Caco-2 (cell line): Measurements from ENCODE around the gene HTR2C. TPM values are rescaled to one million over a fixed set of nuclear protein-coding genes. Genes with fewer than 3 reads are reported as not detected.

ENCODE experiments used
- BruUV-seq: library from RNA; stranded (reverse); fragments of 400-500 nt; replicated peaks from 2 replicates; lab custom pipeline; 2021; lab: Mats Ljungman, UMichigan
- CTCF ChIA-PET: fragments of 300-600 bp; sonication (Branson Sonifier 250); formaldehyde crosslinking; loops from one replicate; lab custom pipeline; 2022; ENCODE audit warnings: antibody characterized with exemption; lab: Charles Lee
- POLR2A ChIA-PET: fragments of 300-600 bp; sonication (Branson Sonifier 250); formaldehyde crosslinking; loops from one replicate; lab custom pipeline; 2022; ENCODE audit warnings: antibody characterized with exemption; lab: Charles Lee
- DNase-seq, 2 experiments: peaks; one replicate each; pipeline versions ENCODE4 v3.0.0 to v3.0.0-alpha.2; 2020 to 2022
- H3K27me3 ChIP-seq: replicated peaks from 2 replicates; pipeline ENCODE4 v1.6.0; 2011; ENCODE audit warnings: low read length; ENCODE audit not compliant: control insufficient read depth, insufficient read depth
- H3K36me3 ChIP-seq: 2 replicates; pipeline ENCODE4 v1.5.1; 2011; ENCODE audit warnings: low read length; ENCODE audit not compliant: control insufficient read depth, insufficient read depth
- H3K4me1 ChIP-seq: fragments of 250-450 bp; sonication (Bioruptor Pico); 2 replicates; pipeline ENCODE4 v1.5.1; 2020; ENCODE audit warnings: mild to moderate bottlenecking
- H3K4me3 ChIP-seq: 2 replicates; pipeline ENCODE4 v1.5.1; 2011; ENCODE audit warnings: low read depth, mild to moderate bottlenecking, control low read depth, low read length
- H3K9me3 ChIP-seq: fragments of 250-450 bp; sonication (Bioruptor Pico); 2 replicates; pipeline ENCODE4 v1.5.1; 2020; ENCODE audit warnings: mild to moderate bottlenecking, moderate library complexity
- H3K27ac Mint-ChIP-seq: one replicate; pipeline ENCODE4 v1.8.0; 2022; ENCODE audit warnings: mixed read lengths; ENCODE audit not compliant: unreplicated experiment
- H3K27me3 Mint-ChIP-seq: one replicate; pipeline ENCODE4 v1.8.0; 2022; ENCODE audit warnings: mixed read lengths; ENCODE audit not compliant: insufficient read depth, unreplicated experiment
- H3K36me3 Mint-ChIP-seq: one replicate; pipeline ENCODE4 v1.8.0; 2022; ENCODE audit warnings: mild to moderate bottlenecking, mixed read lengths; ENCODE audit not compliant: insufficient read depth, unreplicated experiment
- H3K4me1 Mint-ChIP-seq: one replicate; pipeline ENCODE4 v1.8.0; 2022; ENCODE audit warnings: low read depth, mixed read lengths; ENCODE audit not compliant: unreplicated experiment
- H3K4me3 Mint-ChIP-seq: one replicate; pipeline ENCODE4 v1.8.0; 2022; ENCODE audit warnings: mild to moderate bottlenecking, moderate library complexity, mixed read lengths; ENCODE audit not compliant: unreplicated experiment
- H3K9me3 Mint-ChIP-seq: one replicate; pipeline ENCODE4 v1.8.0; 2022; ENCODE audit warnings: mixed read lengths; ENCODE audit not compliant: unreplicated experiment
- CTCF ChIP-seq, 2 experiments: fragments of 200-600 bp in 1 of 2; IDR thresholded peaks; 1 replicate in 1 of 2; 2 replicates in 1 of 2; pipeline versions ENCODE4 v1.5.1 to v1.8.0; 2011 to 2022; ENCODE audit warnings: antibody characterized with exemption in 1 of 2, control low read depth in 1 of 2, inconsistent platforms in 1 of 2, low read depth in 1 of 2, low read length in 1 of 2, mild to moderate bottlenecking in 1 of 2, moderate library complexity in 1 of 2; ENCODE audit not compliant: insufficient read depth in 1 of 2, severe bottlenecking in 1 of 2, unreplicated experiment in 1 of 2
- intact Hi-C: fragments of 100-400 bp; cut with micrococcal nuclease; formaldehyde crosslinking; loops from one replicate; pipeline ENCODE4 v1.10.0; 2022; ENCODE audit not compliant: unreplicated experiment
- total RNA-seq: library from RNA; stranded (reverse); gene quantifications from 2 replicates; pipeline ENCODE4 v1.2.3, GENCODE V29; 2022

Gene HTR2C
- total RNA-seq, 1 experiment from 2014 or later, result not detected

GRCh38 chrX:114582264-114582632, 1.6 kb upstream of the HTR2C start:
- intact Hi-C loops, result no loop called here
- Mint-ChIP-seq H3K4me3 (no peak overlapping the region), H3K36me3 (no peaks in the 10 kb centered on the region), H3K9me3 (peaks cover 10% of the 10 kb centered on the region), H3K27me3 (no peaks in the 10 kb centered on the region), H3K27ac (no peak overlapping the region), H3K4me1 (no peaks in the 10 kb centered on the region)
- BruUV-seq, result no TSS peak
- Histone ChIP-seq H3K4me1 (no peaks in the 10 kb centered on the region), H3K27me3 (no peaks in the 10 kb centered on the region), H3K36me3 (no peaks in the 10 kb centered on the region), H3K9me3 (no peaks in the 10 kb centered on the region), H3K4me3 (no peak overlapping the region)
- ChIA-PET CTCF (no interaction called here), POLR2A (no interaction called here)
- no peak for TF ChIP-seq CTCF (IDR thresholded peaks at IDR 0.05; ENCODE audit: insufficient read depth in 1 of 2, low read depth in 1 of 2, low read length in 1 of 2, severe bottlenecking in 1 of 2, unreplicated experiment in 1 of 2)
- no peak for DNase-seq

- H3K9me3 ChIP-seq, result no peaks in the 10 kb centered on the region
- TF ChIP-seq CTCF (IDR thresholded peaks at IDR 0.05; ENCODE audit: insufficient read depth in 1 of 2, low read depth in 1 of 2, low read length in 1 of 2, severe bottlenecking in 1 of 2, unreplicated experiment in 1 of 2), result no peak
- Mint-ChIP-seq H3K4me1 (no peaks in the 10 kb centered on the region), H3K36me3 (no peaks in the 10 kb centered on the region), H3K27ac (no peak overlapping the region), H3K4me3 (no peak overlapping the region), H3K9me3 (peaks cover 10% of the 10 kb centered on the region), H3K27me3 (no peaks in the 10 kb centered on the region)
- ChIA-PET CTCF (no interaction called here), POLR2A (no interaction called here)
- H3K36me3 ChIP-seq, result no peaks in the 10 kb centered on the region
- no TSS peak for BruUV-seq
- H3K27me3 ChIP-seq, result no peaks in the 10 kb centered on the region
- intact Hi-C loops, result no loop called here
- no peak overlapping the region for H3K4me3 ChIP-seq
- DNase-seq, result no peak
- no peaks in the 10 kb centered on the region for H3K4me1 ChIP-seq
These were observed 1.0 kb upstream of the HTR2C start for GRCh38 chrX:114582698-114583395.

GRCh38 chrX:114584375-114584943, 573 bp downstream of the HTR2C start:
- no peaks in the 10 kb centered on the region for H3K4me1 ChIP-seq
- Mint-ChIP-seq H3K9me3 (peaks cover 10% of the 10 kb centered on the region), H3K4me3 (no peak overlapping the region), H3K27ac (no peak overlapping the region), H3K36me3 (no peaks in the 10 kb centered on the region), H3K4me1 (no peaks in the 10 kb centered on the region), H3K27me3 (no peaks in the 10 kb centered on the region)
- no peaks in the 10 kb centered on the region for H3K27me3 ChIP-seq
- intact Hi-C loops, result no loop called here
- no peak for DNase-seq
- TF ChIP-seq CTCF (IDR thresholded peaks at IDR 0.05; ENCODE audit: insufficient read depth in 1 of 2, low read depth in 1 of 2, low read length in 1 of 2, severe bottlenecking in 1 of 2, unreplicated experiment in 1 of 2), result no peak
- no peaks in the 10 kb centered on the region for H3K9me3 ChIP-seq
- H3K4me3 ChIP-seq, result no peak overlapping the region
- CTCF ChIA-PET, result no interaction called here
- POLR2A ChIA-PET, result no interaction called here
- H3K36me3 ChIP-seq, result no peaks in the 10 kb centered on the region
- no TSS peak for BruUV-seq
